Nephron progenitor cell (in vitro differentiated cells): ENCODE measurements around the gene LRCH3.

Experiments used
- DNase-seq: peaks from one replicate; pipeline ENCODE4 v3.0.0; 2021
- H3K27ac Mint-ChIP-seq: 2 replicates; pipeline ENCODE4 v1.8.0; 2021; ENCODE audit warnings: mild to moderate bottlenecking, moderate library complexity, mixed read lengths
- H3K27me3 Mint-ChIP-seq: 2 replicates; pipeline ENCODE4 v1.8.0; 2021; ENCODE audit warnings: mild to moderate bottlenecking, low read depth, mixed read lengths; ENCODE audit not compliant: poor library complexity
- H3K36me3 Mint-ChIP-seq: 2 replicates; pipeline ENCODE4 v1.8.0; 2021; ENCODE audit warnings: low read depth, mixed read lengths
- H3K4me1 Mint-ChIP-seq: 2 replicates; pipeline ENCODE4 v1.8.0; 2021; ENCODE audit warnings: mixed read lengths
- H3K4me3 Mint-ChIP-seq: 2 replicates; pipeline ENCODE4 v1.8.0; 2021; ENCODE audit warnings: mild to moderate bottlenecking, moderate library complexity, mixed read lengths
- H3K9me3 Mint-ChIP-seq: 2 replicates; pipeline ENCODE4 v1.8.0; 2021; ENCODE audit warnings: mild to moderate bottlenecking, moderate library complexity, mixed read lengths
- CTCF ChIP-seq: fragments of 200-600 bp; sonication (generic); IDR thresholded peaks from 2 replicates; pipeline ENCODE4 v1.5.0; 2021; ENCODE audit warnings: antibody characterized with exemption

The LRCH3 gene

DNA sequence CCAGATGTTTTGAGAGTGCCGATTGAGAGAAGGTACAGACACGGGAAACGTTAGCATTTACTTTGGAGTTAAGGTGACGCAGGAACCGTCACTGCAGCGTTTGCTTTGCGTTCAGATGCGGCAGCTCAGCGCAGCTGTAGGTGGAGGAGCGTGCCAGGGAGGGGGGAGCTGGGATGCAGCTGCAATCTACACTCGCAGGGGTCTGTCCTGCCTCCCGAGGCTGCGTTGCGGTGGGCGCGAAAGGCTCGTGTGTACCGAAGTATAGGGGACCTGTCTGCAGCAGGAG lies 41.8 kb upstream of the LRCH3 start:
- no peak for DNase-seq
- peak overlapping the region; percentile 86 for H3K27ac Mint-ChIP-seq

DNA sequence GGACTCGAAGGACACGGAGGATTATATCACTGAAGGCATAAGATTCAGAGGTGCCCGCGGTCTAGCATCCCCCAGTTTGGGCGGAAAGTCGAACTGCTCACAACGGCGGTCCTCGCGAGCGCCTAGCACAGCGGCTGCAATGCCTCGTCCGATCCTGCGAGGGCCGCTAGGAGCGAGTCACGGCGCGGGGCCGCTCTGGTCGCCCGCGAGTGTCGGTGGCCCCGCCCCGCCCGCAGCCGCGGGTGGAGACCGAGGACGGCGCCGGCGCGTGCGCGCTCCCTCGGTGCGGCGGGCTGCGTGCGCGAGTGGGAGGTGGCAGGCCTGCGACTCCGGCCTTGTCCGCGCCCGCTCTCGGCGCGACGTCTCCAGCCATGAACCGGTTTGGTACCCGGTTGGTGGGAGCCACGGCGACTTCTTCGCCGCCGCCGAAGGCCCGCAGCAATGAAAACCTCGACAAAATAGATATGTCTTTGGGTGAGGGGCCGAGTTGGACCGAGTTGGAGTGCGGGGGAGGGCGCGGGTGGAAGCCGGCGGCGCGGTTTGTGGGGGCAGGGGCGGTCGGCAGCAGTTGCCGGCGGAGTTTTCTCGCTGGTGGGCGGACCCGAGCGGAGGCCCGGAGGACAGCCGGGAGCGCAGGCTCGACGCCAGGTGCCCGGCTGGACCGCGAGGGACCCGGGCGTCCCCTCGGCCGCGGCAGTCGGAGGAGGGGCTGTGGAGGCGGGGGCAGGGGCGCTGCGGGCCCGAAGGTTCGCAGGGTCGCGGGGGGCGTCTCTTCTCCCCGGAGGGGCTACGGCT lies 41.3 kb upstream of the LRCH3 start, which contains the start of gene FYTTD1:
TSS of gene FYTTD1 (plus strand) at position 283 of the 795 bp plus-strand sequence. CDS start at position 372, 89 bp downstream.
- Mint-ChIP-seq H3K36me3 (no peaks in the 10 kb centered on the region), H3K4me1 (peaks cover 23% of the 10 kb centered on the region), H3K9me3 (no peaks in the 10 kb centered on the region), H3K27ac (peak within 1 kb of the TSS; percentile 86), H3K27me3 (peaks cover 6% of the 10 kb centered on the region), H3K4me3 (peak within 1 kb of the TSS; percentile 99)
- peak; percentile 86 for DNase-seq
- TF ChIP-seq CTCF, result peak; percentile 6

More for the DNA sequence above, 41.8 kb upstream of the LRCH3 start:
- Mint-ChIP-seq H3K36me3 (no peaks in the 10 kb centered on the region), H3K9me3 (no peaks in the 10 kb centered on the region), H3K4me3 (peak overlapping the region; percentile 90), H3K4me1 (peaks cover 23% of the 10 kb centered on the region), H3K27me3 (peaks cover 6% of the 10 kb centered on the region)
- TF ChIP-seq CTCF, result no peak

- peaks cover 23% of the 10 kb centered on the region for H3K4me1 Mint-ChIP-seq
- peak; percentile 66 for DNase-seq
- TF ChIP-seq CTCF, result no peak
- no peaks in the 10 kb centered on the region for H3K36me3 Mint-ChIP-seq
- H3K4me3 Mint-ChIP-seq, result peak overlapping the region; percentile 99
- no peaks in the 10 kb centered on the region for H3K9me3 Mint-ChIP-seq
- peak overlapping the region; percentile 10 for H3K27ac Mint-ChIP-seq
- H3K27me3 Mint-ChIP-seq, result peaks cover 2% of the 10 kb centered on the region
Measured at GRCh38 chr3:197750396-197750831, 40.6 kb upstream of the LRCH3 start.

DNA sequence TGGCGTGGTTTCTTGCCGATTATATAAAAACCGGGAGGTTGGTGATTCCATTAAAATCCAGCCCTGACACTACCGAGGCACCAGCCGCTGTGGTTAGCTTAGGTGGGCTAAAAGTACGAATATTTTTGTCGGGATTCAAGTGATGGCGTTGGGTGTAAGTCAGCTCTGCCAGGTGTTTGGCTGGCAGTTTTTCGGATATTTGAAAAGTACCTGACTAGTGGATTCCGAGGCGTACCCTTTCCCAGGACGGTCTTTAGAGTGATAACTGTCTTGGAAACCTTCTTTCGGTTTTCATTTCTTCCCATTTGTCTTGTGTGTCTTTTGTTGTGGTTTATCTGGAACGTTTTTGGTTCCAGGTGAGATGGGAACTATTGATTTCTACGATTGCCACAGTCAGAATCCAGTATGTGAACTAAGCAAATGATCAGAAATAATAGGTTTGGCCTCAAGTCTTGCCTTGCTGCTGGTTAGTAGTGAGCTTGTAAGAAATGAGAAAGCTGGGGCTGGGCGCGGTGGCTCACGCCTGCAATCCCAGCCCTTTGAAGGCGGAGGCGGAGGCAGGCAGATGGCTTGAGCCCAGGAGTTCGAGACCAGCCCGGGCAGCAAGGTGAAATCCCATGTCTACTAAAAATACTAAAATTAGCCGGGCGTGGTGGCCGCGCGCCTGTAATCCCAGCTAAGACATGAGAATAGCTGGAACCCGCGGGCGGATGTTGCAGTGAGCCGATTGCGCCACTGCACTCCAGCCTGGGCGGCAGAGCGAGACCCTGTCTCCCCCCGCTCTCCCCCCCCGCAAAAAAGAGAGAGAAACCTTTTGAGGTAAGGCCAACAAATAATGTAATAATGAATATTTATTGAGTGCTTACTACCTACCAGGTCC lies 40.0 kb upstream of the LRCH3 start:
- Mint-ChIP-seq H3K4me3 (peak overlapping the region; percentile 99), H3K27ac (peak overlapping the region; percentile 10), H3K4me1 (peaks cover 23% of the 10 kb centered on the region), H3K27me3 (no peaks in the 10 kb centered on the region), H3K9me3 (no peaks in the 10 kb centered on the region), H3K36me3 (peaks cover 2% of the 10 kb centered on the region)
- peak; percentile 17 for DNase-seq
- no peak for TF ChIP-seq CTCF

- peak overlapping the region; percentile 77 for H3K4me3 Mint-ChIP-seq
- H3K27me3 Mint-ChIP-seq, result no peaks in the 10 kb centered on the region
- H3K27ac Mint-ChIP-seq, result no peak overlapping the region
- no peak for TF ChIP-seq CTCF
- peaks cover 23% of the 10 kb centered on the region for H3K4me1 Mint-ChIP-seq
- H3K9me3 Mint-ChIP-seq, result no peaks in the 10 kb centered on the region
- peaks cover 11% of the 10 kb centered on the region for H3K36me3 Mint-ChIP-seq
- no peak for DNase-seq
Measured at GRCh38 chr3:197752107-197752506, 38.9 kb upstream of the LRCH3 start.
